GM12878 (cell line): ENCODE data around the gene ANKMY1. TPM values are rescaled to one million over a fixed set of nuclear protein-coding genes. Genes with fewer than 3 reads are reported as not detected.

ENCODE experiments used
- ATAC-seq: fragments of 200-7000 bp; cut with Tn5 transposase; 3 replicates; pipeline ENCODE4 v1.9.1; 2020; ENCODE audit warnings: mild to moderate bottlenecking, moderate library complexity
- BruUV-seq: library from RNA; stranded (reverse); fragments of 400-500 nt; replicated peaks from 2 replicates; lab custom pipeline; 2021; lab: Mats Ljungman, UMichigan
- CTCF ChIA-PET: fragments of 300-600 bp; sonication (Branson Sonifier 250); formaldehyde crosslinking; extraction: SDS; loops from one replicate; lab custom pipeline; 2021; ENCODE audit warnings: inconsistent platforms; lab: Yijun Ruan, JAX
- POLR2A ChIA-PET: fragments of 350-600 bp; formaldehyde crosslinking; extraction: SDS; loops from one replicate; lab custom pipeline; 2021; ENCODE audit warnings: inconsistent platforms; lab: Charles Lee
- RAD21 ChIA-PET: fragments of 300-600 bp; sonication (Branson Sonifier 250); formaldehyde crosslinking; loops from one replicate; lab custom pipeline; 2023; ENCODE audit warnings: antibody characterized with exemption; ENCODE audit not compliant: unreplicated experiment; lab: Charles Lee
- SMC1A ChIA-PET: fragments of 300-600 bp; sonication (Branson Sonifier 250); formaldehyde crosslinking; loops from one replicate; lab custom pipeline; 2023; ENCODE audit not compliant: unreplicated experiment, uncharacterized antibody; lab: Charles Lee
- DNase-seq: peaks from one replicate; pipeline ENCODE4 v3.0.0-alpha.2; 2011; ENCODE audit warnings: low read depth, low spot score
- FAIRE-seq: peaks from 3 replicates; lab custom pipeline; 2011; peaks lifted over from hg19 to GRCh38; lab: Jason Lieb, UNC
- H2AFZ ChIP-seq: 2 replicates; pipeline ENCODE4 v1.6.0; 2011; ENCODE audit warnings: low read depth, low read length, control low read depth; ENCODE audit not compliant: control insufficient read depth
- H3K27ac ChIP-seq: 2 replicates; pipeline ENCODE4 v1.5.1; 2011; ENCODE audit warnings: control low read depth; ENCODE audit not compliant: control insufficient read depth, insufficient read depth
- H3K27me3 ChIP-seq, 2 experiments: replicated peaks in 1 of 2; 2 replicates each; pipeline versions ENCODE4 v1.6.0 to v1.6.1; 2011; ENCODE audit warnings: low read length in 1 of 2; ENCODE audit not compliant: control insufficient read depth in 2 of 2, insufficient read depth in 2 of 2
- H3K36me3 ChIP-seq, 2 experiments: 2 replicates each; pipeline ENCODE4 v1.5.1; 2011; ENCODE audit warnings: low read length in 1 of 2; ENCODE audit not compliant: control insufficient read depth in 2 of 2, insufficient read depth in 2 of 2
- H3K4me1 ChIP-seq: 2 replicates; pipeline ENCODE4 v1.6.1; 2011; ENCODE audit warnings: mild to moderate bottlenecking, low read length, moderate library complexity, mixed read lengths; ENCODE audit not compliant: control insufficient read depth, insufficient read depth
- H3K4me2 ChIP-seq: 2 replicates; pipeline ENCODE4 v1.6.0; 2011; ENCODE audit warnings: control low read depth; ENCODE audit not compliant: control insufficient read depth, insufficient read depth
- H3K4me3 ChIP-seq: fragments of 200-600 bp; sonication (generic); 2 replicates; pipeline ENCODE4 v1.5.1; 2016
- H3K79me2 ChIP-seq: 2 replicates; pipeline ENCODE4 v1.6.0; 2011; ENCODE audit warnings: low read length; ENCODE audit not compliant: control insufficient read depth, insufficient read depth
- H3K9ac ChIP-seq: 2 replicates; pipeline ENCODE4 v1.8.0; 2011; ENCODE audit warnings: low read length, control low read depth, mixed read lengths; ENCODE audit not compliant: control insufficient read depth, insufficient read depth
- H3K9me3 ChIP-seq: replicated peaks from 3 replicates; pipeline ENCODE4 v1.5.1; 2011; ENCODE audit warnings: mild to moderate bottlenecking, low read length; ENCODE audit not compliant: control insufficient read depth, insufficient read depth
- H4K20me1 ChIP-seq: 2 replicates; pipeline ENCODE4 v1.6.0; 2011; ENCODE audit not compliant: control insufficient read depth, insufficient read depth
- BCLAF1 ChIP-seq: fragments of 450-650 bp; IDR thresholded peaks from 2 replicates; pipeline ENCODE4 v1.6.1; 2017; ENCODE audit warnings: antibody characterized with exemption, mild to moderate bottlenecking, moderate library complexity
- BHLHE40 ChIP-seq, 2 experiments: fragments of 450-650 bp in 1 of 2; IDR thresholded peaks; 2 replicates each; pipeline ENCODE4 v1.6.1; 2011 to 2017; ENCODE audit warnings: low read depth in 2 of 2, borderline replicate concordance in 1 of 2, improper control_type of control experiment in 1 of 2, low read length in 1 of 2, mild to moderate bottlenecking in 1 of 2
- BMI1 ChIP-seq: fragments of 450-650 bp; IDR thresholded peaks from 2 replicates; pipeline ENCODE4 v1.6.1; 2016; ENCODE audit warnings: mild to moderate bottlenecking, moderate library complexity, borderline replicate concordance
- FOXK2 ChIP-seq: fragments of 450-650 bp; IDR thresholded peaks from 2 replicates; pipeline ENCODE4 v1.6.1; 2017; ENCODE audit warnings: mild to moderate bottlenecking, moderate library complexity
- HDAC6 ChIP-seq: fragments of 200-600 bp; sonication (generic); IDR thresholded peaks from one replicate; pipeline ENCODE4 v1.8.0; 2017; ENCODE audit warnings: antibody characterized with exemption; ENCODE audit not compliant: unreplicated experiment
- IRF5 ChIP-seq: fragments of 450-650 bp; IDR thresholded peaks from 2 replicates; pipeline ENCODE4 v1.6.1; 2017; ENCODE audit warnings: borderline replicate concordance
- MEF2B ChIP-seq: fragments of 450-650 bp; IDR thresholded peaks from 2 replicates; pipeline ENCODE4 v1.6.1; 2018; ENCODE audit warnings: mild to moderate bottlenecking, moderate library complexity; ENCODE audit not compliant: partially characterized antibody, poor library complexity, severe bottlenecking
- NFXL1 ChIP-seq: fragments of 450-650 bp; IDR thresholded peaks from 2 replicates; pipeline ENCODE4 v1.6.1; 2017; ENCODE audit warnings: antibody characterized with exemption, mild to moderate bottlenecking, borderline replicate concordance
- PAX8 ChIP-seq: fragments of 450-650 bp; IDR thresholded peaks from 2 replicates; pipeline ENCODE4 v1.6.1; 2017; ENCODE audit warnings: mild to moderate bottlenecking, moderate library complexity
- RFX5 ChIP-seq: IDR thresholded peaks from 2 replicates; pipeline ENCODE4 v1.6.1; 2011; ENCODE audit warnings: low read depth, low read length, improper control_type of control experiment
- SP1 ChIP-seq: IDR thresholded peaks from one replicate; pipeline ENCODE4 v1.6.1; 2011; ENCODE audit warnings: low read depth, low read length
- TAF1 ChIP-seq: IDR thresholded peaks from 2 replicates; pipeline ENCODE4 v1.6.1; 2011; ENCODE audit warnings: mild to moderate bottlenecking, low read depth, low read length, borderline replicate concordance
- YY1 ChIP-seq: IDR thresholded peaks from 2 replicates; pipeline ENCODE4 v1.6.1; 2011; ENCODE audit warnings: low read depth, mild to moderate bottlenecking, low read length
- ZBTB11 ChIP-seq: fragments of 450-650 bp; formaldehyde crosslinking; IDR thresholded peaks from 2 replicates; pipeline ENCODE4 v1.5.0; 2022; ENCODE audit warnings: mild to moderate bottlenecking, missing genetic modification characterization
- WGBS: methylation state at CpG from one replicate; pipeline ENCODE4 v1.1.6; 2016; ENCODE audit warnings: low lambda C conversion rate; ENCODE audit not compliant: insufficient replicate concordance, insufficient coverage; ENCODE audit errors: missing lambda C conversion rate; 5-methylcytosine and 5-hydroxymethylcytosine counted together
- in situ Hi-C: fragments of 300-500 bp; cut with MboI; formaldehyde crosslinking; loops from 9 replicates; pipeline ENCODE4 v1.14.3; 2018; ENCODE audit warnings: mixed read lengths
- intact Hi-C: fragments of 100-400 bp; cut with micrococcal nuclease; formaldehyde crosslinking; loops from one replicate; pipeline ENCODE4 v1.14.2; 2022; ENCODE audit not compliant: unreplicated experiment
- polyA plus RNA-seq, 11 experiments: library from polyadenylated mRNA; depleted of rRNA in 4 of 11; unstranded in 6 of 11; stranded (reverse) in 5 of 11; fragments of >200 nt; fragmentation: Nextera tagmentation in 4 of 11; fragmentation: Illumina TruSeq in 1 of 11; extraction: Ambion mirVana in 4 of 11; extraction: Trizol in 1 of 11; gene quantifications; 1 replicate in 1 of 11; 2 replicates in 10 of 11; pipeline versions ENCODE4 v1.2.1 to v1.2.3, GENCODE V29; 2011 to 2016; ENCODE audit warnings: inconsistent platforms in 2 of 11, missing spikeins in 2 of 11, low read depth in 1 of 11
- total RNA-seq, 4 experiments: library from RNA; depleted of rRNA in 3 of 4; stranded (reverse); fragments of >200 nt in 3 of 4; fragmentation: Illumina TruSeq in 1 of 4; extraction: Trizol in 1 of 4; gene quantifications; 2 replicates each; pipeline versions ENCODE4 v1.2.1 to v1.2.3, GENCODE V29; 2013 to 2021
- TF ChIP-seq, protein P1 (sequence below): fragments of 150-350 bp; IDR thresholded peaks from 2 replicates; pipeline ENCODE4 v1.6.1; 2014; ENCODE audit warnings: mild to moderate bottlenecking, low read depth, low read length

Gene ANKMY1
- total and polyA plus RNA-seq, 10 of the 15 experiments (the other 5 are each of a cell fraction or from before 2014, with no cell fraction given) = 1.1 to 15.3 (median 11.1) TPM

- SMC1A ChIA-PET = no interaction called here
- CTCF ChIA-PET = no interaction called here
- intact Hi-C loops (no loop called here), in situ Hi-C loops (no loop called here)
- Histone ChIP-seq H3K36me3 (peaks cover 0 to 7% of the 10 kb centered on the region in 2 experiments; a peak in 3 of 4 replicates), H4K20me1 (no peaks in the 10 kb centered on the region; the same call in 1 of the 2 replicates), H3K9ac (no peak overlapping the region), H3K4me2 (no peak overlapping the region), H2AFZ (no peak overlapping the region), H3K27ac (no peak overlapping the region), H3K4me3 (no peak overlapping the region), H3K27me3 (no peaks in the 10 kb centered on the region), H3K4me1 (peaks cover 25% of the 10 kb centered on the region), H3K79me2 (peaks cover 2% of the 10 kb centered on the region), H3K9me3 (no peaks in the 10 kb centered on the region; the same call in 2 of the 3 replicates)
- no peak for ATAC-seq
- no peak for DNase-seq
- BruUV-seq = no TSS peak
- WGBS = 82% methylated on average over 6 of the region's 6 CpGs
- POLR2A ChIA-PET = no interaction called here
- FAIRE-seq = no peak
- RAD21 ChIA-PET = no interaction called here
- TF ChIP-seq IRF5 (no peak), FOXK2 (no peak), BMI1 (no peak), RFX5 (no peak), NFXL1 (no peak), TAF1 (no peak), SP1 (no peak), BHLHE40 (IDR thresholded peaks at IDR 0.05; ENCODE audit: borderline replicate concordance in 1 of 2, low read depth in 2 of 2, low read length in 1 of 2) (no peak), BCLAF1 (no peak), PAX8 (no peak), YY1 (no peak), MEF2B (no peak), HDAC6 (no peak), ZBTB11 (no peak)
- TF ChIP-seq, protein P1, sequence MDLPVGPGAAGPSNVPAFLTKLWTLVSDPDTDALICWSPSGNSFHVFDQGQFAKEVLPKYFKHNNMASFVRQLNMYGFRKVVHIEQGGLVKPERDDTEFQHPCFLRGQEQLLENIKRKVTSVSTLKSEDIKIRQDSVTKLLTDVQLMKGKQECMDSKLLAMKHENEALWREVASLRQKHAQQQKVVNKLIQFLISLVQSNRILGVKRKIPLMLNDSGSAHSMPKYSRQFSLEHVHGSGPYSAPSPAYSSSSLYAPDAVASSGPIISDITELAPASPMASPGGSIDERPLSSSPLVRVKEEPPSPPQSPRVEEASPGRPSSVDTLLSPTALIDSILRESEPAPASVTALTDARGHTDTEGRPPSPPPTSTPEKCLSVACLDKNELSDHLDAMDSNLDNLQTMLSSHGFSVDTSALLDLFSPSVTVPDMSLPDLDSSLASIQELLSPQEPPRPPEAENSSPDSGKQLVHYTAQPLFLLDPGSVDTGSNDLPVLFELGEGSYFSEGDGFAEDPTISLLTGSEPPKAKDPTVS = no peak
These were observed 18.2 kb upstream of the ANKMY1 start for GRCh38 chr2:240576036-240576435.
